ENCODE measurements around the gene SPTY2D1.

GRCh38 chr11:18657673-18658072 is 23.5 kb upstream of the SPTY2D1 start:
- TF ChIP-seq, protein P1, sequence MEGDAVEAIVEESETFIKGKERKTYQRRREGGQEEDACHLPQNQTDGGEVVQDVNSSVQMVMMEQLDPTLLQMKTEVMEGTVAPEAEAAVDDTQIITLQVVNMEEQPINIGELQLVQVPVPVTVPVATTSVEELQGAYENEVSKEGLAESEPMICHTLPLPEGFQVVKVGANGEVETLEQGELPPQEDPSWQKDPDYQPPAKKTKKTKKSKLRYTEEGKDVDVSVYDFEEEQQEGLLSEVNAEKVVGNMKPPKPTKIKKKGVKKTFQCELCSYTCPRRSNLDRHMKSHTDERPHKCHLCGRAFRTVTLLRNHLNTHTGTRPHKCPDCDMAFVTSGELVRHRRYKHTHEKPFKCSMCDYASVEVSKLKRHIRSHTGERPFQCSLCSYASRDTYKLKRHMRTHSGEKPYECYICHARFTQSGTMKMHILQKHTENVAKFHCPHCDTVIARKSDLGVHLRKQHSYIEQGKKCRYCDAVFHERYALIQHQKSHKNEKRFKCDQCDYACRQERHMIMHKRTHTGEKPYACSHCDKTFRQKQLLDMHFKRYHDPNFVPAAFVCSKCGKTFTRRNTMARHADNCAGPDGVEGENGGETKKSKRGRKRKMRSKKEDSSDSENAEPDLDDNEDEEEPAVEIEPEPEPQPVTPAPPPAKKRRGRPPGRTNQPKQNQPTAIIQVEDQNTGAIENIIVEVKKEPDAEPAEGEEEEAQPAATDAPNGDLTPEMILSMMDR (conservative IDR thresholded peaks at IDR 0.05; ENCODE audit: low read depth, low read length), result no peak
- TF ChIP-seq EZH2 (IDR thresholded peaks at IDR 0.05; ENCODE audit: low read length, unreplicated experiment), result no peak

Measured in PC-3 (cell line).